ENCODE data around the gene OR2A42.
"Not testable (repeated sequence)": the region's sequence is repeated elsewhere in the genome, so short reads cannot be mapped to it uniquely, and the experiment has no call there.

Gene OR2A42

DNA sequence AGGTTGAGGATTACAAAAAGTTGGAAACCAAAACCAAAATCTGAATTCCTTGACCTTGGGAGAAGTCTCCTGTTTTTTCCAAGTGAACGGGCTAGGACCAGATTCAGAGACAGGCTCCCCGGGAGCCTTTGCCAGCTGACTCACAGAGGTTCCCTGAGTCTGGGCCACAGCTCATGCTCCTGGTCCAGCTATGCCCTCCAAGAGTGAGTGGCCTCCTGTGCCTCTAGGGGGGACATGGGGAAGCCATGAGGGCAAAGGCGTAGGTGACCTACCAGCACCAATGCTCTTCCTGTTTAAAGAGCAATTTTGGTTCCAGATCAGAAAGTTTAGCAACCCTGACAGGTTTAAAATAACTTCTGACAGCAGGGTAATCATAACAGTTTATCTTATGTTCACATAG is 10.6 kb downstream of the OR2A42 start:
- not testable (repeated sequence) for FAIRE-seq; DNase-seq (ENCODE audit: extremely low spot score, insufficient read length, low read depth)

DNA sequence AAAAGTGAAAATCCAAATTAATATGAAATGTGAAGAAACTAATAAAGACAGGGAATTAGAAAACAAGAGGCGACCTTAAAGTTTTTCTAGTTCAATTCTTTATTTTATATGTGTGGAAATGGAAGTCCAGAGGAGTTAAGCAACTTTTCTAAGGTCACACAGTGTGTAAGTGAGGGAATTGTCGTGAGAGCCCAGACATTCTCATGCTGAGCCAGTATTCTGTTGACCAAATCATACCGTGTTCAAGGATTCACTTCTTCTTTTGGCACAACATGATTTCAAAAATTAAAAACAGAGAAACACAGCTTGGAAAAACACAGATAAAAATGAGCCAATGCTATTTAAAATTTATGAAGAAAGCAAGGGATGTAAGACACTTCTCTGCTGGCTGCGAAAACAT is 12.5 kb downstream of the OR2A42 start:
- FAIRE-seq; DNase-seq (ENCODE audit: extremely low spot score, insufficient read length, low read depth): not testable (repeated sequence)

DNA sequence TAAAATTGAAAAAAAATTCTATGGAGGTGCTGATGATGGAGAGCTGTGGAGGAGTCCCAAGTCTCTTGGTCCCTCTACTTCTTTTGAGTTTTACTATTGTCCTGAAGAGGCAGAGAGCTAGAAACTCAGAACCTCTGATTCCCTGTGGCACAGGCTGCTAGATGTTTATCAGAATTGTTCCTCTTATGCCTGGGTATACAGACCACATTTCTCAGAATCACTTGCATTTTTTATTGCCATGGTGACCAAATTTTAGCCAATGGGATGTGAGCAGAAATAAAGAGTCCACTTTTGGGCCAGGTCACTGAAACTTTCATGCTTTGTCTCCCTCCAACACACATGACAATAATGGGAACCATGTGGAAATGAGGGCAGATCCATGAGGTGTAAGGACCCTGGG is 15.7 kb downstream of the OR2A42 start:
- not testable (repeated sequence) for DNase-seq (ENCODE audit: extremely low spot score, insufficient read length, low read depth)

DNA sequence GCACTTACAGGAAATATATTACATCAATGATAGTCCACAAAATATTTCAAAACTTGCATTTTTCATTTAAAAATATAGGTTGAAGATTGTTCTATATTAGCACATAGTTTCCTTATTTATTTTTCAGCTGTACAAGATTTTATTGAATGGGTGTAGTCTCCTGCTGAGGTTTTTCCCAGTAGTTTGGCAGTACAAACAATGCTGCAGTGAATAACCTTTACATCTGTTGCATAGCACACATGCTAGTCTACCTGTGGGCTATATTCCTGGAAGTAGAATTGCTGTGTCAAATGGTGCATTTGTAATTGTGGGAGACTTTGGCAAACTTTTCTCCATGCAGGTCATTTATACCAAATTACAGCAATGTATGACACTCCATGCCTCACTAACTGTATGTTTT is 18.9 kb downstream of the OR2A42 start:
- FAIRE-seq; DNase-seq (ENCODE audit: extremely low spot score, insufficient read length, low read depth): not testable (repeated sequence)

More for the DNA sequence above, 15.7 kb downstream of the OR2A42 start:
- FAIRE-seq, result not testable (repeated sequence)

DNA sequence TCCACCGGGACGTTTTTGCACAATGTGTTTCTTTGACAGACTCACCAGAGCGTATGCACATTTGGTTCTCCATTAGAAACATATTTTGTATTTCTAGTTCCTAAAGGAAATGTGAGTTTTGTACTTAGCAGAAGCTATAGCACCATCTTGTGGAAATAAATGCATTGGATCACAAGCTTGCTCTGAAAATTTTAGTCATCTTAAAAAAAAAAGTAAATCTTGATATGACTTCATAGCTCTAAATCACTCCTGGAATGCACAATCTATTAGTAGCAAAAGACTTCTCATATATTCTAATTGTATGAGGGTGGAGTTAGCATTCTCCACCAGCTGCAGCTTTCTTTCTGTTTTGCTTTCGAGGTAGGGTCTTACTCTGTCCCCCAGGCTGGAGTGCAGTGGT is 20.3 kb downstream of the OR2A42 start:
- peak; percentile 74 for FAIRE-seq
- not testable (repeated sequence) for DNase-seq (ENCODE audit: extremely low spot score, insufficient read length, low read depth)

DNA sequence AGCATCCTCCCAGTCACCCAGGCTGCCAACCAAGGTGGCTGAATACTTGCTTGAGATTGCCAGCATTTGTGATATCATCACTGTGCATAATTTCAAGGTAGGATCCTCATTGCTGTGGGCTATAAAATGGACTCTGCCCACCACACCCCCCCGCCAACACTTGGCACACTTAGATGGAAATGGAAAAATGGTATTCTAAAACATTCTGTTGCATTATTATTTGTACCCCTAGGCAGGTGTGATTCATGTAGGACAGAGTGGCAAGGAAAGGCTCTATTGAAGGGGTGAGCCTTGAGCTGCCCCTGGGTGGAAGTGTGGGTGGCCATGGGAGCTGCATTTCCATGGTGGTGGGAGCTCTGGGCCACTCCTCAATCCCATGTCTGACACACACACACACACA is 20.8 kb downstream of the OR2A42 start:
- FAIRE-seq; DNase-seq (ENCODE audit: extremely low spot score, insufficient read length, low read depth): not testable (repeated sequence)

DNA sequence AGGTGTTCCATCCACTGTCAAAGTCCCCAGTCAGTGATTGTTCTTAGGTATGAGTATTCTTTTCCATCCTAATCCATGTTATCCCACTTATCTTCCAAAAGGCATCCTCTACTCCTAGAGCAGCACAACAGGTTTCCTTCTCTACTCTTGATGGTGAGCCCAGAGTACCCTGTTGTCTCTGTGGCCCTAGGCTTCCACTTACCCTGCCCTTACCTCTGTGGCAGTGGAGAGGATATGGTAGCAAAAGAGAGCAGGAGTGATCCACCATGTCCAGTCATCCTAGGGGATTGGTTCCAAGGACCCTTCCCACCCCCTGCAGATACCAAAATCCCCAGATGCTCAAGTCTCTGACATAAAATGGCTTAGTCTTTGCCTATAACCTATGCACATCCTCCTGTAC is 22.2 kb downstream of the OR2A42 start:
- not testable (repeated sequence) for FAIRE-seq; DNase-seq (ENCODE audit: extremely low spot score, insufficient read length, low read depth)

DNA sequence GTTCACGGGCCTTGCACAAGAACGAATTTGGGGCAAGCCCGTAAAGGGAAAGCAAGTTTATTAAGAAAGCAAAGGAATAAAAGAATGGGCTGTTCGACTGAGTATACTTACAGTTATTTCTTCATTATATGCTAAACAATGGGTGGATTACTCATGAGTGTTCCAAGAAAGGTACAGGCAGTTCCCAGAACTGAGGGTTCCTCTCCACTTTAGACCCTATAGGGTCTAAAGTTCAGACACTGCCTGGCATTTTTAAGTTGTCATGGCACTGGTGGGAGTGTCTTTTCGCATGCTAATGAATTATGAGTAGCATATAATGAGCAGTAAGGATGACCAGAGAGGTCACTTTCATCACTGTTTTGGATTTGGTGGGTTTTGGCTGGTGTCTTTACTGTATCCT is 34.1 kb downstream of the OR2A42 start:
- not testable (repeated sequence) for FAIRE-seq; DNase-seq (ENCODE audit: extremely low spot score, insufficient read length, low read depth)

DNA sequence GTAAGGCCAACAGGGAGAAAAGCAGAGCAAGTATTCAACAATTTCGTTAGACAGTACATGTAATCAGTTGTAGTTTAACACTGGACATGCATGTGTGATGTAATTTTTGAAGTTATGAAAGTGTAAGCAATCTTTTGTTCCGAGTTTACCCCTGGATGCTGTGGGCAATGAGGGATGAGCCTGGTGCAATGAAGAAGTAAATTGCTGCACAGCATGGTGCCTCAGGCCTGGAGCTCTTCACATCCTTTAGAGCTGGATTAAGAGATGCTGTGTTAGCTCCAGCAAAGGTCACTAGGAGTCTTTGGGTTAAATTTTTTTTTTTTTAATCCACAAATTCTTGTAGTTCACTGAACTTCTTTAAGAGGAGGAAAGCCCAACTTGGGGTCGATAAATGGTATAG is 36.3 kb downstream of the OR2A42 start:
- FAIRE-seq; DNase-seq (ENCODE audit: extremely low spot score, insufficient read length, low read depth): not testable (repeated sequence)

DNA sequence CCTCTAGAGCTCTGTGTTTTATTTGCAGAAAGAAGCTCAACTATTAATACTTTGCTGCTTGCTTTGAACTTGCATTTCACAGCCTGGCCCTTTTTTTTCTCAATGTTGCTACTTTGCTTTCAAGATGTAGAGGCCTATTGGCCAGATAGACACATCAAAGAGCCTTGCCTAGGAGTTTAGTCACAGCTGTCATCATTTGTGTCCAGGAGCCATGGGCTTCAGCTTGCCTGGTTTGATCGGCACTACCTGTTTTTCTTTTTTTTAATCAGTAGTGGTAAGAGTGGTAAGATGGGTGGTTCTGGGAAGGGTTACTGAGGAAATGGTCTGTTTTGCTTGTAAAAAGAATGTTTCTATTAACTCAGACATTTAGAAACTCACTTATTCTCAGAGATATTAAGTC is 37.4 kb downstream of the OR2A42 start:
- FAIRE-seq; DNase-seq (ENCODE audit: extremely low spot score, insufficient read length, low read depth): not testable (repeated sequence)

DNA sequence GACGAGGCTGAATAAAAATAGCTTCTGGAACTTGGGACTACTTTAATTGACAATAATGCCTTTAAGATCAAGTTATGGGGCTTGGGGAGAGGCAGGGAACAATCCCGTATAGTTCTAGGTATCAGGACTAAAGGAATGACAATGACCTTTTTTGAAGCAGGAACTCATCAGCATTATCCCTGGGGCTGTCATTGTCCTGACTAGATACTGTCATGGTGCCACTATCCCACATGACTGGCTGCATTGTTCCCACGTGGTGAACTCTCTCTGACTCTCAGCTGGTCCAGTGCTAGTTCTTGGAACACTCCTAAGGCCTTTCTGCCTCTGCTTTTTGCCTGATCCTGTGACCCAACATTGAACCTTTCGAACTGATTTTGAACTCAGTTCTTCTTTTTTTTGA is 40.5 kb downstream of the OR2A42 start:
- DNase-seq (ENCODE audit: extremely low spot score, insufficient read length, low read depth); FAIRE-seq: not testable (repeated sequence)

DNA sequence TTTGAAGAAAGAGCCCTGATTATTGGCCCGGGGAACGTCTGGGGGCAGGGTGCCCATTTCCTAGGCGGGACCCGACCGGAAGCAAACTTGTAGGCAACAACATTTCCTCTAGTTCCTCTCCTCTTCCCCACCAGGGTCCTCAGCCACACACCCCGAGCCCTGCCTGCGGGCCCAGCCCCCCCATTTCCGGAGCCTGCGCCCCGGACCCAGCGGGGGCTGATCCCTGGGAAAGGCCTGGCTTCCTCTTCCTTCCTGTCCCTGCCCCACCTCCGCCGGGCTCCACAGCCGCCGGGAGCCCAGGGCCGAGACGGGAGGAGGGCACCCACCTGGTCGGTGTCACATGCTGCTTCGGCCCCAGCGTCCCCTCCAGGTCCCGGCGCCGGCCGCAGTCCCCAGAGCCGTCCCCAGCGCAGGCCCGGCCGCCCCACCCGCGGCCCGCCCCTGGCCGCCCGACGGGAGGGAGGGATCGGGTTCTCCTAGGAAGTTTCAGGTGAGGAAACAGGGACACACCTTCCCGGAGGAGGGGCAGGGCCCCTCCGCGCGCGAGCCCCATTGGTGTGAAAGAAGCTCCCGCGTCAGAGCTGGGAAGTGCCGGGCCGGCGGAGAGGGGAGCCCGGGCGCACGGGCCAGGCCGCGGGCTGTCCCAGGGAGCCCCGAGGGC is 44.1 kb downstream of the OR2A42 start, which contains the start of gene ARHGEF35:
ARHGEF35 (minus strand) TSS at position 622 of the 661 bp plus-strand sequence. CDS start 7,450 bp downstream, outside the sequence.
- DNase-seq (ENCODE audit: extremely low spot score, insufficient read length, low read depth); FAIRE-seq: not testable (repeated sequence)

DNA sequence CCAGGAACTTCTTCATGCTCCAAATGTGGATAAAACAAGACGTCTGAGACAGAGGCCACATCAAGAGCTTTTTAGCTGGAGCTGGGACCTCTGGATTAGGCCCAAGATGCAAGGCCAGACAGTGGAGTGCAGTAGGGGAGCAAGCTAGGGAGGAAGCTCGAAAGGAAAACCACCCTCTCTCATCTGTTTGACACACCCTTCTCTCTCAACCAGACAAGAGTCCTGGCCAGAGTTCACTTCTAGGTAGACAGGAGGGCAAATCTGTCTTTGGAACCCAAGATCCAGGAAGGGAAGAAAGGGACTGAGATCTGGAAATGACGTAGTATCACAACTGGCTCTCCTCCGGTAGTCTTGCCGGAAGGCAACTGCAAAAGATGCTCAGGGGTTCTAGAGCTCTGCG is 45.0 kb downstream of the OR2A42 start:
- DNase-seq (ENCODE audit: extremely low spot score, insufficient read length, low read depth); FAIRE-seq: not testable (repeated sequence)

DNA sequence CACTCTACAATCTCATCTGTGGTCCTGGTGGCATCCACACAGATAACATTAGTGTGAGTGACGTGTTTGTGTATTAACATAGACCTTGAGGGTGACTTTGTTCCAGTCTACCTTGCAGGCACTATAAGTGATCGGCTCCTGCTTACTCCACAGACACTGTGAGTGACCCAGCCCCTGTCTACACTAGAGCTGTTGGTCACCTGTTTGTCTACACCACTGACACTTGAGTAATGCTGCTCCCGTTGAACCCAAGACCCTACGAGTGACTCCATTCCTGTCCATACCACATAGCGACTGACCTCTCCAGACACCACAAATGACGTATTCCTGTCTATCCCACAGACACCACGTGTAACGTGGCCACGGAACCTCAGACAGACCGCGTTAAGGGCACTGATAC is 45.6 kb downstream of the OR2A42 start:
- FAIRE-seq; DNase-seq (ENCODE audit: extremely low spot score, insufficient read length, low read depth): not testable (repeated sequence)

DNA sequence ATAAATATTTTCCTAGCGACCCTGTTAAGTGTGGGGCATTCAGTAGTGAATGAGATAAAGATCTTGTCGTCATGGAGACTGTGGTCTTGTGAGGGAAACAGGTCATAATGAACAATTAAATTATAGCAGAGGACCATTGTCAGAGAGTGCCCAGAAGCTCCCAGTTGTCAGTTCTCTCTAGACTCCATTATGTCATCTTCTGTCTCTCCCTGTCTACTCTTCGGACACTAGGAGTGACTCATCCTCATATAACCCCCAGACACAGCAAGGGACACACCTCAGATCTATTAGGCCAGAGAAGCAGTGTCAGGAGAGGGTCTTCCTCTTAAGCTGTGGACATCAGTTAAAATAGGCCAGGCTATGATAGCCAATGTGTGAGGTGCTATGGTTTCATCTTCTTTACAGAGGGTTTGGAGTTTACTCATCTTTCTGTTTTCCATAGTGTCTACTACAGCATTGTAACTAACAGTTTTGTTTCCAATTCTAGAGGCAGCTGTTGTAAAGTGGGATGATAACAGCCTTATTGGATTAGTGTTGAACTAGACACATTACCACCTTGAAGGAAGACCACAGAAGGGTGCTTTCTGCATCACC is 50.7 kb downstream of the OR2A42 start:
- not testable (repeated sequence) for DNase-seq (ENCODE audit: extremely low spot score, insufficient read length, low read depth); FAIRE-seq

DNA sequence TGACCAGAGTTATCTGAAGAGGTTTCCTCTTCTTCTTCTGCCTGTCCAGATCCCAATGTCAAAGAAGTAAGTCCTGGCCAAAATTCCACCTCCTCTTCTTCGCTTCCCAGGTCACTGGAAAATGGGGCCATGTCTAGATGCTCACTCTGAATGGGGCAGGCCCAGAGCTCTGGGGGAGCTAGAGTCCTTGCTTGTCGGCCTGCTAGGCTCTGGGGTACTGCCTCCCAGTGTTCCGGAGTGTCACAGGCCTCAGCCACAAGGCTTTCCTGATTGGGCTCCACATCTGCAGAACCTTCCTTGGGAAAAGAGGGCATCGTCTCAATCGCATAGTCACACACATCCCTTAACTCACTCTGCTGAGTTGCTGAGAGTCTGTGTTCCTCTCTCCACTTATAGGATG is 51.6 kb downstream of the OR2A42 start:
- not testable (repeated sequence) for FAIRE-seq; DNase-seq (ENCODE audit: extremely low spot score, insufficient read length, low read depth)

DNA sequence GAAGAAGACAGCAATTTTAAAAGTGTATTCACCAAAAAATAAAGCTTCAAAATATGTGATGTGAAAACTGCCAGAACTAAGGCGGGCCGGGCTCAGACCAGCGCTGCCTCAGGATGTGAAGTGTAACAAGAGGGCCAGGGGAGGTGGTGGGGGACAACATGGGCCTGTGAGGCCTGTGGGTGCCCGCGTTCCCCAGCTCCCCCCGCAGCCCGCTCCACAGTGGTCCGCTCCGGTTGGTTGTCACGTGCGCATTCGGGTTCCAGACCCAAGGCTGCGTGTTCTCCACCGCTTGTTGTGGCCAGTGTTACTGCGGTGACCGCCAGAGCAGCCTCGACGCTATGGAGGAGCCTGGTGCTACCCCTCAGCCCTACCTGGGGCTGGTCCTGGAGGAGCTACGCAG is 56.2 kb downstream of the OR2A42 start, which contains the start of gene CTAGE4:
CTAGE4 (plus strand) TSS at position 301 of the 400 bp plus-strand sequence; CDS start at position 339, 38 bp downstream.
- not testable (repeated sequence) for FAIRE-seq

DNA sequence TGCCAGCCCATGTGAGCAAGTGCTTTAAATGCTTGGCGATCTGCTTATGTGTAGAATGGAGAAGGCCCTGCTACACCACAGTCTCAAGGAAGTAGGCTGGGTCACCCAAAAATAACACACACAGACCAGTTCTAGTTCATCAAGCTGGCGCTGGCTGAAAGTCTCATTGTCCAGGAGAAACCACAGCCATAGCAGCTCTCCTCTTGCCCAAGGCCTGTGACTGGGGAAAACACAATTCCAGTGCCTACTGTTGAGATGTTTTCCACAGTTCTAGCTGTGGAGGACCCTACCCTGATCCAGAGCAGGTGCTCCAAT is 60.3 kb downstream of the OR2A42 start:
- DNase-seq (ENCODE audit: extremely low spot score, insufficient read length, low read depth); FAIRE-seq: not testable (repeated sequence)

More for the DNA sequence above, 56.2 kb downstream of the OR2A42 start, which contains the start of gene CTAGE4:
- not testable (repeated sequence) for DNase-seq (ENCODE audit: extremely low spot score, insufficient read length, low read depth)

DNA sequence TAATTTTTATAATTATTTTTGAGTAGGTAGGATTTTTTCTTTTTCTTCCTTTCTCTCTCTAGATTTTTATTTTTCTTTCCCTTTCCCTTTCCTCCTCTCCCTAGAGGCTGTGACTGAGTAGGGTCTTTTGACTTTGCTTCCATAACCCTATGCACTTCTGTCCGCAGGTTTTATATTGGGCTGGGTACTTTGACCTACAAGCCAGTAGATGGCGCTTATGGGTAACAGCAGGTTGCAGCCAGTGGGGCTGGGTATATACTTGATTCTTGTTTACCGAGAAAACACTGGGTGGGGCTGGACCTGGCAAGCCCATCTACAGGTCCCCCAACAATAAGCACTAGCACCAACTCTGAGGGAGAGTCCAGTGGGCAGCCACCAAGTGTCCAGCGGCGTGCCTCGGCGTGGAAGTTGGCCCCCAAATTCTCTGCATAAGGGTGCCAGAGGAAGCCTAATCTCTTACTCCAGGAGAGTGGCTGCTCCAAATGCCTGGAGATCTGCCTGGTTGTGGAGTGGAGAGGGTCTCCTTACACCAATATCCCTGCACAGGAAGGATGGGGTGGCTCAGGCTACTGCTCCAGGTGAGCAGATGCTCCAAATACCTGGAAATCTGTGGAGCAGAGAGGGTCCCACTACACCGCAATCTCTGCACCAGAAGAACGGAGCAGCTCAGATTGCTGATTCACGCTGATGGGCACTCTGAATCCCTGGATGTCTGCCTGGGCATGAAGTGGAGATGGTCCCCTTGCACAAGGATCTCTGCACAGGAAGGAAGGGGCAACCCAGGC is 60.8 kb downstream of the OR2A42 start:
- not testable (repeated sequence) for DNase-seq (ENCODE audit: extremely low spot score, insufficient read length, low read depth)
- FAIRE-seq, result peak; percentile 74

All from GM18507 (cell line).